IMR-90 (cell line): Measurements from ENCODE around the gene AOPEP. TPM values are rescaled to one million over a fixed set of nuclear protein-coding genes. Genes with fewer than 3 reads are reported as not detected.

Source experiments
- ATAC-seq: fragments of 200-7000 bp; cut with Tn5 transposase; 2 replicates; pipeline ENCODE4 v1.9.1; 2020; ENCODE audit warnings: low read depth, mild to moderate bottlenecking, moderate library complexity
- BruUV-seq: library from RNA; stranded (reverse); fragments of 400-500 nt; replicated peaks from 2 replicates; lab custom pipeline; 2021; lab: Mats Ljungman, UMichigan
- CTCF ChIA-PET: fragments of 300-600 bp; formaldehyde crosslinking; extraction: SDS; loops from one replicate; lab custom pipeline; 2021; ENCODE audit warnings: antibody characterized with exemption; lab: Yijun Ruan, JAX
- POLR2A ChIA-PET: fragments of 300-600 bp; sonication (Branson Sonifier 250); formaldehyde crosslinking; loops from one replicate; lab custom pipeline; 2022; ENCODE audit warnings: antibody characterized with exemption; ENCODE audit not compliant: unreplicated experiment; lab: Charles Lee
- DNase-seq: peaks from one replicate; pipeline ENCODE4 v3.0.0; 2013
- H2AFZ ChIP-seq: replicated peaks from 2 replicates; pipeline ENCODE3; 2013; ENCODE audit warnings: low read length, mild to moderate bottlenecking; ENCODE audit not compliant: poor library complexity
- H2AK5ac ChIP-seq: 2 replicates; pipeline ENCODE4 v1.6.1; 2013; ENCODE audit warnings: low read depth, low read length, inconsistent platforms
- H2AK9ac ChIP-seq: replicated peaks from 2 replicates; pipeline ENCODE3; 2013; ENCODE audit warnings: mild to moderate bottlenecking, low read depth, low read length, moderate library complexity; ENCODE audit not compliant: poor library complexity
- H2BK120ac ChIP-seq: 2 replicates; pipeline ENCODE4 v1.6.1; 2013; ENCODE audit warnings: low read depth, low read length, inconsistent platforms
- H2BK15ac ChIP-seq: 3 replicates; pipeline ENCODE4 v1.6.1; 2013; ENCODE audit warnings: low read depth, low read length, inconsistent platforms
- H2BK20ac ChIP-seq: 2 replicates; pipeline ENCODE4 v1.6.1; 2013; ENCODE audit warnings: low read depth, mild to moderate bottlenecking, inconsistent platforms, low read length, moderate library complexity
- H2BK5ac ChIP-seq: 2 replicates; pipeline ENCODE4 v1.6.1; 2013; ENCODE audit warnings: mild to moderate bottlenecking, low read depth, low read length, inconsistent platforms; ENCODE audit not compliant: poor library complexity, severe bottlenecking
- H3K14ac ChIP-seq: replicated peaks from 2 replicates; pipeline ENCODE4 v1.6.1; 2013; ENCODE audit warnings: low read depth, low read length, inconsistent platforms
- H3K18ac ChIP-seq: 2 replicates; pipeline ENCODE4 v1.6.1; 2013; ENCODE audit warnings: low read depth, low read length, control low read depth
- H3K23ac ChIP-seq: 2 replicates; pipeline ENCODE4 v1.6.1; 2013; ENCODE audit warnings: low read depth, low read length, inconsistent platforms
- H3K27ac ChIP-seq: 2 replicates; pipeline ENCODE4 v1.5.1; 2013; ENCODE audit warnings: mild to moderate bottlenecking, control low read depth, low read length; ENCODE audit not compliant: insufficient read depth
- H3K27me3 ChIP-seq: 2 replicates; pipeline ENCODE4 v1.6.1; 2013; ENCODE audit warnings: low read length; ENCODE audit not compliant: control insufficient read depth, insufficient read depth
- H3K36me3 ChIP-seq: 2 replicates; pipeline ENCODE4 v1.6.1; 2013; ENCODE audit warnings: low read length, mixed read lengths; ENCODE audit not compliant: control insufficient read depth, insufficient read depth
- H3K4ac ChIP-seq: 2 replicates; pipeline ENCODE4 v1.6.1; 2013; ENCODE audit warnings: low read depth, low read length, inconsistent platforms
- H3K4me1 ChIP-seq: 2 replicates; pipeline ENCODE4 v1.6.1; 2013; ENCODE audit warnings: low read length, mixed read lengths; ENCODE audit not compliant: control insufficient read depth, insufficient read depth
- H3K4me2 ChIP-seq: 2 replicates; pipeline ENCODE4 v1.6.1; 2013; ENCODE audit warnings: low read depth, mild to moderate bottlenecking, control low read depth, low read length, moderate library complexity
- H3K4me3 ChIP-seq: 2 replicates; pipeline ENCODE4 v1.5.1; 2013; ENCODE audit warnings: low read depth, mild to moderate bottlenecking, control low read depth, low read length, moderate library complexity; ENCODE audit not compliant: insufficient read depth
- H3K56ac ChIP-seq: 2 replicates; pipeline ENCODE4 v1.6.1; 2013; ENCODE audit warnings: low read length, inconsistent platforms; ENCODE audit not compliant: insufficient read depth; ENCODE audit errors: extremely low read depth
- H3K79me1 ChIP-seq, 2 experiments: 2 replicates each; pipeline ENCODE4 v1.6.1; 2013; ENCODE audit warnings: low read length in 2 of 2, inconsistent platforms in 1 of 2, low read depth in 1 of 2
- H3K9ac ChIP-seq: 2 replicates; pipeline ENCODE4 v1.6.1; 2013; ENCODE audit warnings: low read depth, low read length, control low read depth
- H3K9me1 ChIP-seq: 2 replicates; pipeline ENCODE4 v1.6.1; 2013; ENCODE audit warnings: low read length, inconsistent platforms; ENCODE audit not compliant: insufficient read depth
- H3K9me3 ChIP-seq: 2 replicates; pipeline ENCODE4 v1.6.1; 2013; ENCODE audit warnings: low read length; ENCODE audit not compliant: control insufficient read depth, insufficient read depth
- H4K20me1 ChIP-seq: 2 replicates; pipeline ENCODE4 v1.6.1; 2013; ENCODE audit warnings: low read length, inconsistent platforms; ENCODE audit not compliant: insufficient read depth
- H4K5ac ChIP-seq: 2 replicates; pipeline ENCODE4 v1.6.1; 2013; ENCODE audit warnings: mild to moderate bottlenecking, low read depth, low read length, control low read depth
- H4K8ac ChIP-seq, 2 experiments: 2 replicates each; pipeline ENCODE4 v1.6.1; 2013; ENCODE audit warnings: low read depth in 2 of 2, low read length in 2 of 2, control low read depth in 1 of 2, inconsistent platforms in 1 of 2
- H4K91ac ChIP-seq: 2 replicates; pipeline ENCODE4 v1.6.1; 2013; ENCODE audit warnings: low read depth, low read length, inconsistent platforms; ENCODE audit not compliant: insufficient read depth
- CHD1 ChIP-seq: IDR thresholded peaks from 2 replicates; pipeline ENCODE4 v1.6.1; 2012; ENCODE audit warnings: low read depth, low read length, improper control_type of control experiment
- ELK1 ChIP-seq: fragments of 150-350 bp; IDR thresholded peaks from 2 replicates; pipeline ENCODE4 v1.6.1; 2016; ENCODE audit warnings: low read depth, mild to moderate bottlenecking, low read length, moderate library complexity, borderline replicate concordance
- FOS ChIP-seq: fragments of 150-350 bp; IDR thresholded peaks from 2 replicates; pipeline ENCODE4 v1.6.1; 2016; ENCODE audit warnings: low read depth, low read length
- MAFK ChIP-seq: IDR thresholded peaks from 2 replicates; pipeline ENCODE4 v1.6.1; 2012; ENCODE audit warnings: low read depth, low read length, improper control_type of control experiment
- MAZ ChIP-seq: IDR thresholded peaks from 2 replicates; pipeline ENCODE4 v1.6.1; 2012; ENCODE audit warnings: low read depth, mild to moderate bottlenecking, low read length, improper control_type of control experiment, moderate library complexity, borderline replicate concordance
- MXI1 ChIP-seq: IDR thresholded peaks from 2 replicates; pipeline ENCODE4 v1.6.1; 2012; ENCODE audit warnings: low read depth, mild to moderate bottlenecking, low read length, moderate library complexity, borderline replicate concordance
- NFE2L2 ChIP-seq: fragments of 150-350 bp; IDR thresholded peaks from 2 replicates; pipeline ENCODE4 v1.6.1; 2016; ENCODE audit warnings: low read depth, mild to moderate bottlenecking, low read length
- RCOR1 ChIP-seq: IDR thresholded peaks from 2 replicates; pipeline ENCODE4 v1.6.1; 2012; ENCODE audit warnings: mild to moderate bottlenecking, low read length, improper control_type of control experiment; ENCODE audit not compliant: insufficient replicate concordance
- RFX5 ChIP-seq: IDR thresholded peaks from 2 replicates; pipeline ENCODE4 v1.8.0; 2012; ENCODE audit warnings: low read depth, mild to moderate bottlenecking, low read length, moderate library complexity
- SMC3 ChIP-seq: fragments of 150-350 bp; IDR thresholded peaks from 2 replicates; pipeline ENCODE4 v1.6.1; 2016; ENCODE audit warnings: low read depth, mild to moderate bottlenecking, antibody characterized with exemption, low read length, moderate library complexity
- USF2 ChIP-seq: fragments of 150-350 bp; IDR thresholded peaks from 2 replicates; pipeline ENCODE4 v1.6.1; 2017; ENCODE audit warnings: mild to moderate bottlenecking, antibody characterized with exemption, low read length, low read depth
- WGBS, 2 experiments: methylation state at CpG; one replicate each; pipeline versions ENCODE4 v1.1.5 to v1.1.7; 2013; ENCODE audit warnings: missing lambda C conversion rate in 2 of 2; ENCODE audit not compliant: insufficient read length in 1 of 2; ENCODE audit errors: extremely low coverage in 2 of 2; 5-methylcytosine and 5-hydroxymethylcytosine counted together
- dilution Hi-C: fragments of 300-500 bp; cut with HindIII; formaldehyde crosslinking; loops from one replicate; pipeline ENCODE4 v1.14.3; 2018; ENCODE audit warnings: low sequenced_read_pairs; ENCODE audit not compliant: unreplicated experiment
- in situ Hi-C: fragments of 300-500 bp; cut with MboI; formaldehyde crosslinking; loops from 3 replicates; pipeline ENCODE4 v1.14.3; 2019; ENCODE audit warnings: low sequenced_read_pairs, inconsistent platforms, mixed read lengths
- intact Hi-C: fragments of 100-400 bp; cut with micrococcal nuclease; formaldehyde crosslinking; loops from 2 replicates; pipeline ENCODE4 v1.10.0; 2022
- polyA plus RNA-seq, 3 experiments: library from polyadenylated mRNA; depleted of rRNA; stranded (reverse); fragments of >200 nt; gene quantifications; 2 replicates each; pipeline ENCODE4 v1.2.3, GENCODE V29; 2012; ENCODE audit warnings: low replicate concordance in 1 of 3
- total RNA-seq: library from RNA; depleted of rRNA; stranded (reverse); fragments of >200 nt; gene quantifications from 2 replicates; pipeline ENCODE4 v1.2.3, GENCODE V29; 2012
- TF ChIP-seq, protein P1 (sequence below): conservative IDR thresholded peaks from 2 replicates; pipeline ENCODE4 v1.5.1; 2012; ENCODE audit warnings: mild to moderate bottlenecking, low read depth, low read length, improper control_type of control experiment

AOPEP gene
- total and polyA plus RNA-seq, 2 of the 4 experiments (the other 2 are of a cell fraction), result 34.9 to 38.7 TPM

GRCh38 chr9:95077766-95078370 lies 351.4 kb downstream of the AOPEP start:
- Histone ChIP-seq H4K8ac (peak overlapping the region in 1 of 2 experiments; percentile 27; a peak in 1 of 4 replicates), H2BK120ac (no peak overlapping the region), H2BK20ac (no peak overlapping the region), H3K23ac (peak overlapping the region; percentile 59; the same call in 1 of the 2 replicates), H3K4me1 (peaks cover 19% of the 10 kb centered on the region), H3K9me1 (peaks cover 26% of the 10 kb centered on the region), H3K56ac (no peak overlapping the region), H3K14ac (0 out of 2 replicates have a peak overlapping the region, but pooled peaks have one; percentile 42), H3K4ac (peak overlapping the region; percentile 45; the same call in 1 of the 2 replicates), H3K9ac (no peak overlapping the region), H3K9me3 (no peaks in the 10 kb centered on the region), H3K4me3 (no peak overlapping the region), H2BK5ac (no peak overlapping the region), H3K18ac (no peak overlapping the region), H3K79me1 (peaks cover 39 to 95% of the 10 kb centered on the region in 2 experiments), H2AK9ac (no peak overlapping the region), H3K36me3 (peaks cover 59% of the 10 kb centered on the region), H2BK15ac (no peak overlapping the region), H4K5ac (no peak overlapping the region), H3K4me2 (no peak overlapping the region), H3K27me3 (no peaks in the 10 kb centered on the region), H2AFZ (no peak overlapping the region), H2AK5ac (no peak overlapping the region), H3K27ac (no peak overlapping the region), H4K20me1 (peaks cover 90% of the 10 kb centered on the region), H4K91ac (no peak overlapping the region)
- CTCF ChIA-PET, result interaction anchor here (0.9 to 1.4 kb wide), 2 partner anchors 11 to 128 kb away, joined by 3 read pairs; no protein-coding TSS in a partner anchor
- intact Hi-C loops (loop anchor here (5.0 kb wide), 1 partner anchor 396 kb away; no protein-coding TSS in a partner anchor), in situ Hi-C loops (no loop called here), dilution Hi-C loops (no loop called here)
- no peak for TF ChIP-seq RFX5
- TF ChIP-seq NFE2L2, result no peak
- no peak for TF ChIP-seq ELK1
- TF ChIP-seq MAFK, result no peak
- TF ChIP-seq MAZ, result no peak
- no peak for TF ChIP-seq CHD1
- no peak for TF ChIP-seq MXI1
- TF ChIP-seq FOS, result no peak
- no peak for TF ChIP-seq USF2
- TF ChIP-seq, protein P1, sequence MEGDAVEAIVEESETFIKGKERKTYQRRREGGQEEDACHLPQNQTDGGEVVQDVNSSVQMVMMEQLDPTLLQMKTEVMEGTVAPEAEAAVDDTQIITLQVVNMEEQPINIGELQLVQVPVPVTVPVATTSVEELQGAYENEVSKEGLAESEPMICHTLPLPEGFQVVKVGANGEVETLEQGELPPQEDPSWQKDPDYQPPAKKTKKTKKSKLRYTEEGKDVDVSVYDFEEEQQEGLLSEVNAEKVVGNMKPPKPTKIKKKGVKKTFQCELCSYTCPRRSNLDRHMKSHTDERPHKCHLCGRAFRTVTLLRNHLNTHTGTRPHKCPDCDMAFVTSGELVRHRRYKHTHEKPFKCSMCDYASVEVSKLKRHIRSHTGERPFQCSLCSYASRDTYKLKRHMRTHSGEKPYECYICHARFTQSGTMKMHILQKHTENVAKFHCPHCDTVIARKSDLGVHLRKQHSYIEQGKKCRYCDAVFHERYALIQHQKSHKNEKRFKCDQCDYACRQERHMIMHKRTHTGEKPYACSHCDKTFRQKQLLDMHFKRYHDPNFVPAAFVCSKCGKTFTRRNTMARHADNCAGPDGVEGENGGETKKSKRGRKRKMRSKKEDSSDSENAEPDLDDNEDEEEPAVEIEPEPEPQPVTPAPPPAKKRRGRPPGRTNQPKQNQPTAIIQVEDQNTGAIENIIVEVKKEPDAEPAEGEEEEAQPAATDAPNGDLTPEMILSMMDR, result no peak
- TF ChIP-seq RCOR1, result no peak
- TF ChIP-seq SMC3, result no peak
- POLR2A ChIA-PET, result no interaction called here
- ATAC-seq (no peak), DNase-seq (no peak)
- no TSS peak for BruUV-seq
- no CpG with 5 or more reads among the region's 17 CpGs for WGBS, 2 experiments
